HEK293 (cell line): Measurements from ENCODE around the gene XPR1.
A peak's percentile ranks its signal among the peaks of the same experiment; 100 is the strongest.

ENCODE experiments used
- FEZF1 ChIP-seq: fragments of 450-650 bp; formaldehyde crosslinking; IDR thresholded peaks from 2 replicates; pipeline ENCODE4 v1.5.1; 2016; ENCODE audit warnings: missing biosample characterization, missing genetic modification characterization
- HOXC10 ChIP-seq: sonication (generic); formaldehyde crosslinking; IDR thresholded peaks from 2 replicates; pipeline ENCODE4 v1.8.1; 2023; ENCODE audit warnings: mild to moderate bottlenecking, missing genetic modification reagents
- HOXD13 ChIP-seq: sonication (generic); formaldehyde crosslinking; IDR thresholded peaks from 2 replicates; pipeline ENCODE4 v1.8.0; 2022; ENCODE audit warnings: missing genetic modification reagents, borderline replicate concordance
- INSM2 ChIP-seq: fragments of 450-650 bp; formaldehyde crosslinking; IDR thresholded peaks from 2 replicates; pipeline ENCODE4 v1.5.1; 2016; ENCODE audit warnings: missing biosample characterization, missing genetic modification characterization
- KLF10 ChIP-seq: fragments of 450-650 bp; IDR thresholded peaks from 2 replicates; pipeline ENCODE4 v1.5.1; 2018; ENCODE audit warnings: missing biosample characterization, mild to moderate bottlenecking, missing genetic modification characterization
- KLF8 ChIP-seq: fragments of 450-650 bp; formaldehyde crosslinking; IDR thresholded peaks from 2 replicates; pipeline ENCODE4 v1.5.1; 2016; ENCODE audit warnings: missing biosample characterization, missing genetic modification characterization
- KLF9 ChIP-seq: fragments of 450-650 bp; formaldehyde crosslinking; IDR thresholded peaks from 2 replicates; pipeline ENCODE4 v1.5.1; 2016; ENCODE audit warnings: missing biosample characterization, missing genetic modification characterization, low read depth
- OVOL3 ChIP-seq: fragments of 450-650 bp; formaldehyde crosslinking; IDR thresholded peaks from 2 replicates; pipeline ENCODE4 v1.5.1; 2016; ENCODE audit warnings: missing biosample characterization, missing genetic modification characterization
- ZBTB6 ChIP-seq: fragments of 450-650 bp; formaldehyde crosslinking; IDR thresholded peaks from 2 replicates; pipeline ENCODE4 v1.5.1; 2017; ENCODE audit warnings: missing biosample characterization, missing genetic modification characterization
- ZNF146 ChIP-seq: fragments of 450-650 bp; formaldehyde crosslinking; IDR thresholded peaks from 2 replicates; pipeline ENCODE4 v1.5.1; 2016; ENCODE audit warnings: missing biosample characterization, missing genetic modification characterization
- ZNF16 ChIP-seq: fragments of 450-650 bp; formaldehyde crosslinking; IDR thresholded peaks from 2 replicates; pipeline ENCODE4 v1.5.1; 2016; ENCODE audit warnings: low read depth, missing biosample characterization, missing genetic modification characterization
- ZNF184 ChIP-seq: fragments of 450-650 bp; IDR thresholded peaks from 2 replicates; pipeline ENCODE4 v1.5.1; 2018; ENCODE audit warnings: missing biosample characterization, mild to moderate bottlenecking, missing genetic modification characterization
- ZNF221 ChIP-seq: fragments of 450-650 bp; formaldehyde crosslinking; IDR thresholded peaks from 2 replicates; pipeline ENCODE4 v1.5.1; 2017; ENCODE audit warnings: missing biosample characterization, missing genetic modification characterization, borderline replicate concordance
- ZNF23 ChIP-seq: fragments of 450-650 bp; formaldehyde crosslinking; IDR thresholded peaks from 2 replicates; pipeline ENCODE4 v1.5.1; 2016; ENCODE audit warnings: missing biosample characterization, missing genetic modification characterization, borderline replicate concordance
- ZNF24 ChIP-seq: fragments of 450-650 bp; formaldehyde crosslinking; IDR thresholded peaks from 2 replicates; pipeline ENCODE4 v1.5.1; 2016; ENCODE audit warnings: missing biosample characterization, missing genetic modification characterization
- ZNF292 ChIP-seq: fragments of 450-650 bp; formaldehyde crosslinking; IDR thresholded peaks from 2 replicates; pipeline ENCODE4 v1.5.1; 2016; ENCODE audit warnings: low read depth, missing biosample characterization, missing genetic modification characterization, borderline replicate concordance
- ZNF311 ChIP-seq: fragments of 450-650 bp; formaldehyde crosslinking; IDR thresholded peaks from 2 replicates; pipeline ENCODE4 v1.5.1; 2017; ENCODE audit warnings: missing biosample characterization, missing genetic modification characterization, borderline replicate concordance
- ZNF426 ChIP-seq: fragments of 450-650 bp; formaldehyde crosslinking; IDR thresholded peaks from 2 replicates; pipeline ENCODE4 v1.5.1; 2017; ENCODE audit warnings: missing biosample characterization, missing genetic modification characterization, mild to moderate bottlenecking, inconsistent platforms, moderate library complexity
- ZNF560 ChIP-seq: fragments of 450-650 bp; formaldehyde crosslinking; IDR thresholded peaks from 2 replicates; pipeline ENCODE4 v1.5.1; 2017; ENCODE audit warnings: missing biosample characterization, missing genetic modification characterization, borderline replicate concordance
- ZNF623 ChIP-seq: fragments of 450-650 bp; formaldehyde crosslinking; IDR thresholded peaks from 2 replicates; pipeline ENCODE4 v1.5.1; 2016; ENCODE audit warnings: missing biosample characterization, missing genetic modification characterization
- ZNF624 ChIP-seq: fragments of 450-650 bp; formaldehyde crosslinking; IDR thresholded peaks from 2 replicates; pipeline ENCODE4 v1.5.1; 2017; ENCODE audit warnings: missing biosample characterization, missing genetic modification characterization
- ZNF629 ChIP-seq: fragments of 450-650 bp; formaldehyde crosslinking; IDR thresholded peaks from 2 replicates; pipeline ENCODE4 v1.5.1; 2017; ENCODE audit warnings: missing biosample characterization, missing genetic modification characterization
- ZNF670 ChIP-seq: fragments of 450-650 bp; formaldehyde crosslinking; IDR thresholded peaks from 2 replicates; pipeline ENCODE4 v1.5.1; 2016; ENCODE audit warnings: missing biosample characterization, missing genetic modification characterization, low read depth
- ZNF677 ChIP-seq: fragments of 450-650 bp; IDR thresholded peaks from 2 replicates; pipeline ENCODE4 v1.5.0; 2018; ENCODE audit warnings: missing biosample characterization, mild to moderate bottlenecking, missing genetic modification characterization, moderate library complexity
- ZNF704 ChIP-seq: fragments of 450-650 bp; formaldehyde crosslinking; IDR thresholded peaks from 2 replicates; pipeline ENCODE4 v1.5.1; 2016; ENCODE audit warnings: missing biosample characterization, missing genetic modification characterization
- ZNF843 ChIP-seq: fragments of 450-650 bp; formaldehyde crosslinking; IDR thresholded peaks from 2 replicates; pipeline ENCODE4 v1.5.1; 2016; ENCODE audit warnings: missing biosample characterization, missing genetic modification characterization
- ZXDB ChIP-seq: fragments of 450-650 bp; formaldehyde crosslinking; IDR thresholded peaks from 2 replicates; pipeline ENCODE4 v1.5.1; 2016; ENCODE audit warnings: missing biosample characterization, missing genetic modification characterization
- TF ChIP-seq, protein P1 (sequence below): fragments of 450-650 bp; formaldehyde crosslinking; IDR thresholded peaks from 2 replicates; pipeline ENCODE4 v1.5.1; 2016; ENCODE audit warnings: missing biosample characterization, missing genetic modification characterization
- TF ChIP-seq, protein P2 (sequence below): fragments of 450-650 bp; IDR thresholded peaks from 2 replicates; pipeline ENCODE4 v1.5.1; 2018; ENCODE audit warnings: missing biosample characterization, mild to moderate bottlenecking, missing genetic modification characterization
- TF ChIP-seq, protein P3 (sequence below): fragments of 450-650 bp; formaldehyde crosslinking; IDR thresholded peaks from 2 replicates; pipeline ENCODE4 v1.5.1; 2017; ENCODE audit warnings: missing biosample characterization, missing genetic modification characterization

Gene XPR1

DNA sequence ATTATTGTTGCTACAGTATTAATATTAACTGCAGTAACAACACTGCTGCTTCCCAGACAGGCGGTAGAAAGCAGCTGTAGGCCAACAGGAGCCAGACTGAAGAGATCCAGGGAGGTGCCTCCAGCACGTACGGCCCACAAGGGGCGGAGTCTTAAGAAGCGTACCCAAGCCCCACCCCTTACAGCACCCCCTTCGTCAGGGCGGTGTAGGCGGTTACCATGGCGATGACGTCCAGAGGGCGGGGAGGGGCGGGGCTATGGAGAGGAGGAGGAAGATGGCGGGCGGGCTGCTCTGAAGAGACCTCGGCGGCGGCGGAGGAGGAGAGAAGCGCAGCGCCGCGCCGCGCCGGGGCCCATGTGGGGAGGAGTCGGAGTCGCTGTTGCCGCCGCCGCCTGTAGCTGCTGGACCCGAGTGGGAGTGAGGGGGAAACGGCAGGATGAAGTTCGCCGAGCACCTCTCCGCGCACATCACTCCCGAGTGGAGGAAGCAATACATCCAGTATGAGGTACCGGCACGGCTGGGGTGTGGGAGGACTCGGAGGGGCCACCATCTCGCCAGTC lies at the start of gene XPR1 (continued):
- TF ChIP-seq, protein P1, sequence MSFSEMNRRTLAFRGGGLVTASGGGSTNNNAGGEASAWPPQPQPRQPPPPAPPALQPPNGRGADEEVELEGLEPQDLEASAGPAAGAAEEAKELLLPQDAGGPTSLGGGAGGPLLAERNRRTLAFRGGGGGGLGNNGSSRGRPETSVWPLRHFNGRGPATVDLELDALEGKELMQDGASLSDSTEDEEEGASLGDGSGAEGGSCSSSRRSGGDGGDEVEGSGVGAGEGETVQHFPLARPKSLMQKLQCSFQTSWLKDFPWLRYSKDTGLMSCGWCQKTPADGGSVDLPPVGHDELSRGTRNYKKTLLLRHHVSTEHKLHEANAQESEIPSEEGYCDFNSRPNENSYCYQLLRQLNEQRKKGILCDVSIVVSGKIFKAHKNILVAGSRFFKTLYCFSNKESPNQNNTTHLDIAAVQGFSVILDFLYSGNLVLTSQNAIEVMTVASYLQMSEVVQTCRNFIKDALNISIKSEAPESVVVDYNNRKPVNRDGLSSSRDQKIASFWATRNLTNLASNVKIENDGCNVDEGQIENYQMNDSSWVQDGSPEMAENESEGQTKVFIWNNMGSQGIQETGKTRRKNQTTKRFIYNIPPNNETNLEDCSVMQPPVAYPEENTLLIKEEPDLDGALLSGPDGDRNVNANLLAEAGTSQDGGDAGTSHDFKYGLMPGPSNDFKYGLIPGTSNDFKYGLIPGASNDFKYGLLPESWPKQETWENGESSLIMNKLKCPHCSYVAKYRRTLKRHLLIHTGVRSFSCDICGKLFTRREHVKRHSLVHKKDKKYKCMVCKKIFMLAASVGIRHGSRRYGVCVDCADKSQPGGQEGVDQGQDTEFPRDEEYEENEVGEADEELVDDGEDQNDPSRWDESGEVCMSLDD (tag by site-specific recombination) = peak; percentile 34; the same call in 1 of the 2 replicates
- no peak for TF ChIP-seq FEZF1 (tag by site-specific recombination)
- no peak for TF ChIP-seq ZBTB6
- TF ChIP-seq ZNF629 (tag by site-specific recombination) = peak; percentile 58
- peak; percentile 23; the same call in 1 of the 2 replicates for TF ChIP-seq ZNF146 (tag by site-specific recombination)
- no peak for TF ChIP-seq ZNF311 (tag by site-specific recombination)
- TF ChIP-seq OVOL3 = no peak
- no peak for TF ChIP-seq ZNF677 (tag by site-specific recombination)
- TF ChIP-seq ZNF426 = no peak
- TF ChIP-seq ZNF23 (tag by site-specific recombination) = no peak
- TF ChIP-seq ZNF292 (tag by site-specific recombination) = no peak
- TF ChIP-seq ZNF704 (tag by site-specific recombination) = no peak
- peak; percentile 76; the same call in 1 of the 2 replicates for TF ChIP-seq ZNF24 (tag by site-specific recombination)
- TF ChIP-seq ZNF843 = peak; percentile 41; the same call in 1 of the 2 replicates
- TF ChIP-seq, protein P2, sequence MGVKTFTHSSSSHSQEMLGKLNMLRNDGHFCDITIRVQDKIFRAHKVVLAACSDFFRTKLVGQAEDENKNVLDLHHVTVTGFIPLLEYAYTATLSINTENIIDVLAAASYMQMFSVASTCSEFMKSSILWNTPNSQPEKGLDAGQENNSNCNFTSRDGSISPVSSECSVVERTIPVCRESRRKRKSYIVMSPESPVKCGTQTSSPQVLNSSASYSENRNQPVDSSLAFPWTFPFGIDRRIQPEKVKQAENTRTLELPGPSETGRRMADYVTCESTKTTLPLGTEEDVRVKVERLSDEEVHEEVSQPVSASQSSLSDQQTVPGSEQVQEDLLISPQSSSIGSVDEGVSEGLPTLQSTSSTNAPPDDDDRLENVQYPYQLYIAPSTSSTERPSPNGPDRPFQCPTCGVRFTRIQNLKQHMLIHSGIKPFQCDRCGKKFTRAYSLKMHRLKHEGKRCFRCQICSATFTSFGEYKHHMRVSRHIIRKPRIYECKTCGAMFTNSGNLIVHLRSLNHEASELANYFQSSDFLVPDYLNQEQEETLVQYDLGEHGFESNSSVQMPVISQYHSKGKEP (tag by site-specific recombination) = no peak
- peak; percentile 49; the same call in 1 of the 2 replicates for TF ChIP-seq HOXD13 (CRISPR knock-in tag)
- TF ChIP-seq ZXDB (tag by site-specific recombination) = 0 out of 2 replicates have a peak, but pooled peaks have one; percentile 65
- TF ChIP-seq HOXC10 (CRISPR knock-in tag) = no peak
- TF ChIP-seq ZNF670 (tag by site-specific recombination) = no peak
- no peak for TF ChIP-seq ZNF624 (tag by site-specific recombination)
- TF ChIP-seq ZNF16 (tag by site-specific recombination) = 0 out of 2 replicates have a peak, but pooled peaks have one; percentile 20
- no peak for TF ChIP-seq ZNF184 (tag by site-specific recombination)
- TF ChIP-seq ZNF221 = no peak
- peak; percentile 58 for TF ChIP-seq KLF9 (tag by site-specific recombination)
- peak; percentile 79; the same call in 1 of the 2 replicates for TF ChIP-seq KLF8
- no peak for TF ChIP-seq KLF10 (tag by site-specific recombination)
- TF ChIP-seq ZNF623 (tag by site-specific recombination) = no peak
- no peak for TF ChIP-seq ZNF560
- TF ChIP-seq INSM2 (tag by site-specific recombination) = no peak
- TF ChIP-seq, protein P3, sequence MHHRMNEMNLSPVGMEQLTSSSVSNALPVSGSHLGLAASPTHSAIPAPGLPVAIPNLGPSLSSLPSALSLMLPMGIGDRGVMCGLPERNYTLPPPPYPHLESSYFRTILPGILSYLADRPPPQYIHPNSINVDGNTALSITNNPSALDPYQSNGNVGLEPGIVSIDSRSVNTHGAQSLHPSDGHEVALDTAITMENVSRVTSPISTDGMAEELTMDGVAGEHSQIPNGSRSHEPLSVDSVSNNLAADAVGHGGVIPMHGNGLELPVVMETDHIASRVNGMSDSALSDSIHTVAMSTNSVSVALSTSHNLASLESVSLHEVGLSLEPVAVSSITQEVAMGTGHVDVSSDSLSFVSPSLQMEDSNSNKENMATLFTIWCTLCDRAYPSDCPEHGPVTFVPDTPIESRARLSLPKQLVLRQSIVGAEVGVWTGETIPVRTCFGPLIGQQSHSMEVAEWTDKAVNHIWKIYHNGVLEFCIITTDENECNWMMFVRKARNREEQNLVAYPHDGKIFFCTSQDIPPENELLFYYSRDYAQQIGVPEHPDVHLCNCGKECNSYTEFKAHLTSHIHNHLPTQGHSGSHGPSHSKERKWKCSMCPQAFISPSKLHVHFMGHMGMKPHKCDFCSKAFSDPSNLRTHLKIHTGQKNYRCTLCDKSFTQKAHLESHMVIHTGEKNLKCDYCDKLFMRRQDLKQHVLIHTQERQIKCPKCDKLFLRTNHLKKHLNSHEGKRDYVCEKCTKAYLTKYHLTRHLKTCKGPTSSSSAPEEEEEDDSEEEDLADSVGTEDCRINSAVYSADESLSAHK (tag by site-specific recombination) = no peak
